ENCODE measurements around the gene KIF19. TPM values are rescaled to one million over a fixed set of nuclear protein-coding genes. Genes with fewer than 3 reads are reported as not detected.
A peak's percentile ranks its signal among the peaks of the same experiment; 100 is the strongest.

KIF19 gene
- total RNA-seq, 4 donors from 2014 or later = 77.4 to 211 (median 117) TPM

- H3K9me3 ChIP-seq = no peaks in the 10 kb centered on the region
- no peak for DNase-seq (ENCODE audit: low spot score in 2 of 2)
- H3K4me3 ChIP-seq = peak overlapping the region in 1 of 4 donors; percentile 32
- H3K27ac ChIP-seq = peak overlapping the region in 2 of 4 donors; percentile 26 to 63
- peaks cover 0 to 96% of the 10 kb centered on the region in 2 donors for H3K27me3 ChIP-seq
- TF ChIP-seq, protein P1, sequence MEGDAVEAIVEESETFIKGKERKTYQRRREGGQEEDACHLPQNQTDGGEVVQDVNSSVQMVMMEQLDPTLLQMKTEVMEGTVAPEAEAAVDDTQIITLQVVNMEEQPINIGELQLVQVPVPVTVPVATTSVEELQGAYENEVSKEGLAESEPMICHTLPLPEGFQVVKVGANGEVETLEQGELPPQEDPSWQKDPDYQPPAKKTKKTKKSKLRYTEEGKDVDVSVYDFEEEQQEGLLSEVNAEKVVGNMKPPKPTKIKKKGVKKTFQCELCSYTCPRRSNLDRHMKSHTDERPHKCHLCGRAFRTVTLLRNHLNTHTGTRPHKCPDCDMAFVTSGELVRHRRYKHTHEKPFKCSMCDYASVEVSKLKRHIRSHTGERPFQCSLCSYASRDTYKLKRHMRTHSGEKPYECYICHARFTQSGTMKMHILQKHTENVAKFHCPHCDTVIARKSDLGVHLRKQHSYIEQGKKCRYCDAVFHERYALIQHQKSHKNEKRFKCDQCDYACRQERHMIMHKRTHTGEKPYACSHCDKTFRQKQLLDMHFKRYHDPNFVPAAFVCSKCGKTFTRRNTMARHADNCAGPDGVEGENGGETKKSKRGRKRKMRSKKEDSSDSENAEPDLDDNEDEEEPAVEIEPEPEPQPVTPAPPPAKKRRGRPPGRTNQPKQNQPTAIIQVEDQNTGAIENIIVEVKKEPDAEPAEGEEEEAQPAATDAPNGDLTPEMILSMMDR (IDR thresholded peaks at IDR 0.05) = no peak
- TF ChIP-seq POLR2A (IDR thresholded peaks at IDR 0.05) (no peak), EP300 (IDR thresholded peaks at IDR 0.05) (no peak)
- peaks cover 0 to 26% (median 4%) of the 10 kb centered on the region in 4 donors for H3K4me1 ChIP-seq
- H3K36me3 ChIP-seq = no peaks in the 10 kb centered on the region
- 4 to 6% methylated on average over 38 to 63 of the region's 105 CpGs for WGBS, 2 donors
These were observed 30.8 kb downstream of the KIF19 start for GRCh38 chr17:74356646-74357465.

DNA sequence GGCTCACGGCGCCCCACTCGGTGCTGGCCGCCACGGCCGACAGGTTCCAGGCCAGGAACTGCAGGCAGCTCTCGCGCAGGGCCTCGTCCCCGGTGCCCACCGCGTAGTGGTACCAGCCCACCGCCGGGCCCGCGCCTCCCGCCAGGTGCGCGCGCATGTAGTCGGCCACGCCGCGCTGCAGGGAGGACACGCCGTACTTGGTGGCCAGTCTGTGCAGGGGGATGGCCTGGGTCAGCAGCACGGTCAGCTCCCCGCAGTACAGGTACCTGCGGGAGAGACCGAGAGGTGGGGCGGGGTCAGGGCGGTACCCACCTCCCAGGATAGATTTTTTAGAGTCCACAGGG lies 31.4 kb downstream of the KIF19 start:
- peaks cover 0 to 94% of the 10 kb centered on the region in 2 donors for H3K27me3 ChIP-seq
- H3K4me3 ChIP-seq = peak overlapping the region in 1 of 4 donors; percentile 32
- peaks cover 0 to 24% (median 5%) of the 10 kb centered on the region in 4 donors for H3K4me1 ChIP-seq
- TF ChIP-seq EP300 (IDR thresholded peaks at IDR 0.05) = no peak
- no peak for TF ChIP-seq POLR2A (IDR thresholded peaks at IDR 0.05)
- TF ChIP-seq, protein P1 (IDR thresholded peaks at IDR 0.05) = no peak
- peak overlapping the region in 2 of 4 donors; percentile 26 to 63 for H3K27ac ChIP-seq
- WGBS, 2 donors = 67 to 80% methylated on average over 1 to 12 of the region's 32 CpGs
- DNase-seq (ENCODE audit: low spot score in 2 of 2) = no peak
- no peaks in the 10 kb centered on the region for H3K9me3 ChIP-seq
- H3K36me3 ChIP-seq = no peaks in the 10 kb centered on the region

DNA sequence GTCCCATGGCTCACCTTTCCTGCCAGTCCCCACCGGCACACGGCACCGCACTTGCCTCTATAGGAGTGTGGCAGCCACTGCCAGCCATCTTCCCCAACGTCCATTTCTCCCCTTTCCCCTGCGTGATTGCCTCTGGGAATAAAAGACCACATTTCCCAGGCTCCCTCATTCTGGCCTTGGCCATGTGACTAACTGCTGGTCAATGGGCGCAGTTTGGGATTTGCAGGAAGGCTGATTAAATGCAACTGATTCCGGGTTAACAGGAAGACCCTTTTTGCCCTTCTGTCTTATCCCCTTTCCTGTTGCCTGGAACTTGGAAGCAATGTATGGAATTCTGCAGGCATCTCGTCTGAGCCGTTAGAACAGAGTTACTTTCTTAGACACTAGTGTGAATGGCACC lies 32.7 kb downstream of the KIF19 start:
- peaks cover 0 to 81% of the 10 kb centered on the region in 2 donors for H3K27me3 ChIP-seq

GRCh38 chr17:74359916-74360315 lies 33.9 kb downstream of the KIF19 start:
- peaks cover 0 to 69% of the 10 kb centered on the region in 2 donors for H3K27me3 ChIP-seq

More for the DNA sequence above, 32.7 kb downstream of the KIF19 start:
- Histone ChIP-seq H3K36me3 (no peaks in the 10 kb centered on the region), H3K27ac (no peak overlapping the region), H3K4me1 (peaks cover 0 to 24% (median 5%) of the 10 kb centered on the region in 4 donors), H3K4me3 (no peak overlapping the region), H3K9me3 (no peaks in the 10 kb centered on the region)
- DNase-seq (ENCODE audit: low spot score in 2 of 2) = no peak
- TF ChIP-seq POLR2A (IDR thresholded peaks at IDR 0.05) (no peak), EP300 (IDR thresholded peaks at IDR 0.05) (no peak)
- TF ChIP-seq, protein P1 (IDR thresholded peaks at IDR 0.05) = no peak
- 70 to 77% methylated on average over 9 of the region's 9 CpGs for WGBS, 2 donors

DNA sequence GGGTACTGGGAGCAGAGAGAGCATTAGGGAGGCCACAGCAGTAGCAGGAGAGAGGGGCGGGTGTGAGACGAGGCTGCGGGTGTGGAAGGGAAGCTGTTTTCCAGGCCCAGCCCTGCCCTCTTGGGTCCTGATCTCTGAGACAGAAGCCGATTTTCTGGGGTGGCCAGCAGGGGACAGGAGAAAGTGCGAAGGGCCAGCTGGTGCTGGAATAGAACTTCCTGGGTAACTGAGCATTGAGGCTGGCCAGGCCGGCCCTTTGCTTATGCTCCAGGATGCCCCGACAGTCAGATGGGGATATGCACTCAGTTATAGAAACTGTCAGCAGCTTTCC lies 34.8 kb downstream of the KIF19 start:
- H3K4me3 ChIP-seq = no peak overlapping the region
- peaks cover 0 to 24% (median 5%) of the 10 kb centered on the region in 4 donors for H3K4me1 ChIP-seq
- H3K27me3 ChIP-seq = peaks cover 0 to 61% of the 10 kb centered on the region in 2 donors
- H3K36me3 ChIP-seq = no peaks in the 10 kb centered on the region
- no peak overlapping the region for H3K27ac ChIP-seq
- no peaks in the 10 kb centered on the region for H3K9me3 ChIP-seq
- no peak for TF ChIP-seq POLR2A (IDR thresholded peaks at IDR 0.05)
- no peak for TF ChIP-seq EP300 (IDR thresholded peaks at IDR 0.05)
- TF ChIP-seq, protein P1 (IDR thresholded peaks at IDR 0.05) = no peak
- DNase-seq (ENCODE audit: low spot score in 2 of 2) = no peak
- WGBS, 2 donors = 49 to 54% methylated on average over 7 of the region's 7 CpGs

More at GRCh38 chr17:74359916-74360315, 33.9 kb downstream of the KIF19 start:
- H3K9me3 ChIP-seq = no peaks in the 10 kb centered on the region
- peaks cover 0 to 24% (median 5%) of the 10 kb centered on the region in 4 donors for H3K4me1 ChIP-seq
- no peak overlapping the region for H3K4me3 ChIP-seq
- H3K27ac ChIP-seq = no peak overlapping the region
- no peak for TF ChIP-seq POLR2A (IDR thresholded peaks at IDR 0.05)
- TF ChIP-seq, protein P1 (IDR thresholded peaks at IDR 0.05) = no peak
- TF ChIP-seq EP300 (IDR thresholded peaks at IDR 0.05) = no peak
- H3K36me3 ChIP-seq = no peaks in the 10 kb centered on the region
- no peak for DNase-seq (ENCODE audit: low spot score in 2 of 2)
- WGBS, 2 donors = 94 to 95% methylated on average over 18 to 22 of the region's 22 CpGs
